ENCODE data around the gene SSC4D.

The SSC4D gene

GRCh38 chr7:76353744-76354143, 55.8 kb downstream of the SSC4D start:
- no peak for DNase-seq

- DNase-seq, result peak; percentile 7
Observed at GRCh38 chr7:76352193-76352592, 57.3 kb downstream of the SSC4D start.

- DNase-seq, result no peak
Observed at GRCh38 chr7:76351372-76351771, 58.1 kb downstream of the SSC4D start.

GRCh38 chr7:76349313-76349885, 60.1 kb downstream of the SSC4D start:
- no peak for DNase-seq

GRCh38 chr7:76347710-76348109, 61.8 kb downstream of the SSC4D start:
- no peak for DNase-seq

GRCh38 chr7:76346778-76347177, 62.7 kb downstream of the SSC4D start:
- no peak for DNase-seq

- DNase-seq, result no peak
Observed at GRCh38 chr7:76346097-76346496, 63.4 kb downstream of the SSC4D start.

GRCh38 chr7:76343931-76344321, 65.6 kb downstream of the SSC4D start:
- no peak for DNase-seq

- no peak for DNase-seq
Observed at GRCh38 chr7:76343294-76343930, 66.1 kb downstream of the SSC4D start.

- DNase-seq, result no peak
Observed at GRCh38 chr7:76342222-76342621, 67.3 kb downstream of the SSC4D start.

GRCh38 chr7:76340617-76341131, 68.8 kb downstream of the SSC4D start:
- DNase-seq, result peak; percentile 81

Data from fibroblast of skin of scalp (primary cell).